HepG2 (cell line): ENCODE data around the gene HSPA13. TPM values are rescaled to one million over a fixed set of nuclear protein-coding genes. Genes with fewer than 3 reads are reported as not detected.

Experiments
- ATAC-seq: fragments of 200-7000 bp; cut with Tn5 transposase; 3 replicates; pipeline ENCODE4 v1.9.1; 2020; ENCODE audit warnings: mild to moderate bottlenecking, moderate library complexity
- BruUV-seq: library from RNA; stranded (reverse); fragments of 400-500 nt; replicated peaks from 2 replicates; lab custom pipeline; 2021; lab: Mats Ljungman, UMichigan
- CTCF ChIA-PET: fragments of 300-600 bp; formaldehyde crosslinking; extraction: SDS; loops from one replicate; lab custom pipeline; 2021; ENCODE audit warnings: low total read pairs, inconsistent platforms, low intra/inter-chr PET ratio; lab: Yijun Ruan, JAX
- POLR2A ChIA-PET: fragments of 350-600 bp; sonication (Branson Sonifier 250); formaldehyde crosslinking; loops from one replicate; lab custom pipeline; 2020; ENCODE audit warnings: antibody characterized with exemption, inconsistent platforms; lab: Yijun Ruan, JAX
- DNase-seq: peaks from one replicate; pipeline ENCODE4 v3.0.0-alpha.2; 2015; ENCODE audit warnings: low spot score
- FAIRE-seq: peaks from 3 replicates; lab custom pipeline; 2011; peaks lifted over from hg19 to GRCh38; lab: Jason Lieb, UNC
- H2AFZ ChIP-seq: one replicate; pipeline ENCODE4 v1.6.1; 2011; ENCODE audit warnings: low read length, inconsistent platforms
- H3K27ac ChIP-seq: fragments of 300-600 bp; 3 replicates; pipeline ENCODE4 v1.8.0; 2011; ENCODE audit warnings: mixed run types, mild to moderate bottlenecking, mixed read lengths, low read length, inconsistent platforms; ENCODE audit not compliant: insufficient read depth; ENCODE audit errors: extremely low read length
- H3K27me3 ChIP-seq, 2 experiments: fragments of 200-600 bp in 1 of 2; 2 replicates in 1 of 2; 3 replicates in 1 of 2; pipeline versions ENCODE4 v1.6.0 to v1.8.0; 2011; ENCODE audit warnings: low read length in 2 of 2, mild to moderate bottlenecking in 2 of 2, moderate library complexity in 2 of 2, inconsistent platforms in 1 of 2; ENCODE audit not compliant: insufficient read depth in 2 of 2, control insufficient read depth in 1 of 2
- H3K36me3 ChIP-seq, 2 experiments: fragments of 200-600 bp in 1 of 2; replicated peaks in 1 of 2; 2 replicates in 1 of 2; 3 replicates in 1 of 2; pipeline versions ENCODE4 v1.5.1 to v1.8.0; 2011; ENCODE audit warnings: low read length in 2 of 2, inconsistent platforms in 1 of 2; ENCODE audit not compliant: insufficient read depth in 2 of 2, control insufficient read depth in 1 of 2
- H3K4me1 ChIP-seq: 2 replicates; pipeline ENCODE4 v1.5.1; 2012; ENCODE audit warnings: low read length, inconsistent platforms; ENCODE audit not compliant: insufficient read depth
- H3K4me2 ChIP-seq: 2 replicates; pipeline ENCODE4 v1.6.0; 2011; ENCODE audit warnings: low read depth, low read length, inconsistent platforms
- H3K4me3 ChIP-seq, 3 experiments: fragments of 200-600 bp in 1 of 3; sonication (generic), shearing (Covaris generic) in 1 of 3; replicated peaks in 1 of 3; 2 replicates each; pipeline ENCODE4 v1.5.1; 2011 to 2016; ENCODE audit warnings: low read length in 3 of 3, inconsistent platforms in 2 of 3, low read depth in 2 of 3, mild to moderate bottlenecking in 2 of 3, control low read depth in 1 of 3, mixed read lengths in 1 of 3; ENCODE audit not compliant: insufficient read depth in 1 of 3
- H3K79me2 ChIP-seq: one replicate; pipeline ENCODE4 v1.6.1; 2011; ENCODE audit warnings: low read length, inconsistent platforms; ENCODE audit not compliant: insufficient read depth
- H3K9ac ChIP-seq: 2 replicates; pipeline ENCODE4 v1.6.0; 2011; ENCODE audit warnings: mild to moderate bottlenecking, low read depth, low read length, inconsistent platforms; ENCODE audit not compliant: insufficient read depth
- H3K9me3 ChIP-seq: 2 replicates; pipeline ENCODE4 v1.5.1; 2012; ENCODE audit warnings: mild to moderate bottlenecking, low read length
- H4K20me1 ChIP-seq: 2 replicates; pipeline ENCODE4 v1.6.0; 2011; ENCODE audit warnings: inconsistent platforms, mild to moderate bottlenecking, low read length, moderate library complexity; ENCODE audit not compliant: insufficient read depth
- MAFF ChIP-seq: IDR thresholded peaks from 2 replicates; pipeline ENCODE4 v1.6.1; 2011; ENCODE audit warnings: low read depth, low read length, improper control_type of control experiment
- MAFK ChIP-seq, 2 experiments: IDR thresholded peaks in 1 of 2; conservative IDR thresholded peaks in 1 of 2; 2 replicates each; pipeline ENCODE4 v1.6.1; 2011; ENCODE audit warnings: improper control_type of control experiment in 2 of 2, low read length in 2 of 2
- NFE2L2 ChIP-seq: fragments of 150-350 bp; IDR thresholded peaks from 2 replicates; pipeline ENCODE4 v1.6.1; 2014; ENCODE audit warnings: low read length
- WGBS: methylation state at CpG from one replicate; pipeline ENCODE4 v1.1.6; 2017; ENCODE audit warnings: low lambda C conversion rate; 5-methylcytosine and 5-hydroxymethylcytosine counted together
- in situ Hi-C: cut with HindIII; loops from 2 replicates; pipeline ENCODE4 v1.10.0; 2017; ENCODE audit warnings: low pct_unique_long_range_greater_than_20kb; ENCODE audit not compliant: extremely low pct_ligation_motif_present
- intact Hi-C: fragments of 100-400 bp; cut with micrococcal nuclease; formaldehyde crosslinking; loops from one replicate; pipeline ENCODE4 v1.10.0; 2022; ENCODE audit not compliant: unreplicated experiment
- polyA plus RNA-seq, 8 experiments: library from polyadenylated mRNA; depleted of rRNA in 3 of 8; stranded (reverse) in 7 of 8; unstranded in 1 of 8; fragments of >200 nt; fragmentation: Illumina TruSeq in 4 of 8; extraction: Trizol in 4 of 8; gene quantifications; 2 replicates each; pipeline versions ENCODE4 v1.2.1 to v1.2.3, GENCODE V29; 2011 to 2016; ENCODE audit warnings: low read depth in 4 of 8, missing spikeins in 1 of 8, mixed read lengths in 1 of 8; ENCODE audit not compliant: insufficient read depth in 1 of 8
- total RNA-seq, 5 experiments: library from RNA; depleted of rRNA; stranded (reverse); fragments of >200 nt; fragmentation: Illumina TruSeq; extraction: Trizol; gene quantifications; 2 replicates each; pipeline ENCODE4 v1.2.3, GENCODE V29; 2016; ENCODE audit warnings: low read depth in 1 of 5
- TF ChIP-seq, protein P1 (sequence below): sonication (generic); formaldehyde crosslinking; IDR thresholded peaks from 2 replicates; pipeline ENCODE4 v1.5.0; 2020; ENCODE audit warnings: mild to moderate bottlenecking, missing genetic modification reagents, borderline replicate concordance

HSPA13 gene
- total and polyA plus RNA-seq, 2 of the 13 experiments (the other 11 are each of a cell fraction or from before 2014, with no cell fraction given), result 21.2 to 28.4 TPM

DNA sequence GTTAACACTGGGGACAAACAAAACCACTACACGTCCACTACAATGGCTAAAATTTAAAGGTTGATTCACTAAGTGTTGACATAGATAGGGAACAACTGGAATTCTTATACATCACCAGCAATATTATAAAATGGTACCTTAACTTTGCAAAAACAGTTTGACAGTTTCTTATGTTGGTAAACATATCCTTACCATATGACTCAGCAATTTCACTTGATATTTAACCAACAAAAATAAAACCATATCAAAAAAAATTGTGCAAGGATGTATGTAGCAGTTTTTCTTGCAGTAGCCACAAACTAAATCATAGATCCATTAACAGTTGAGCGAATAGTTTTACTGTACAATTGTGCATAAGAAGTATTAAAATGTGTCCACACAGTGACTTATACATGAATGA is 5.3 kb upstream of the HSPA13 start:
- no peak overlapping the region for H3K4me2 ChIP-seq
- no TSS peak for BruUV-seq
- intact Hi-C loops, result loop anchor here (10.0 kb wide), 2 partner anchors 1057 to 1337 kb away; partner anchors contain the start of gene USP25
- no peaks in the 10 kb centered on the region for H3K79me2 ChIP-seq
- in situ Hi-C loops, result no loop called here
- H4K20me1 ChIP-seq, result no peaks in the 10 kb centered on the region
- H3K9me3 ChIP-seq, result no peaks in the 10 kb centered on the region
- no peak for DNase-seq
- no peak for ATAC-seq
- no peaks in the 10 kb centered on the region for H3K36me3 ChIP-seq
- H3K4me3 ChIP-seq, result no peak overlapping the region
- no peak overlapping the region for H2AFZ ChIP-seq
- no peak overlapping the region for H3K27ac ChIP-seq
- CTCF ChIA-PET, result no interaction called here
- no peak for FAIRE-seq
- no peak overlapping the region for H3K9ac ChIP-seq
- H3K4me1 ChIP-seq, result peaks cover 7% of the 10 kb centered on the region
- WGBS, result 2% methylated on average over 2 of the region's 2 CpGs
- POLR2A ChIA-PET, result no interaction called here
- H3K27me3 ChIP-seq, result no peaks in the 10 kb centered on the region; a peak in 1 of 5 replicates
- TF ChIP-seq, protein P1, sequence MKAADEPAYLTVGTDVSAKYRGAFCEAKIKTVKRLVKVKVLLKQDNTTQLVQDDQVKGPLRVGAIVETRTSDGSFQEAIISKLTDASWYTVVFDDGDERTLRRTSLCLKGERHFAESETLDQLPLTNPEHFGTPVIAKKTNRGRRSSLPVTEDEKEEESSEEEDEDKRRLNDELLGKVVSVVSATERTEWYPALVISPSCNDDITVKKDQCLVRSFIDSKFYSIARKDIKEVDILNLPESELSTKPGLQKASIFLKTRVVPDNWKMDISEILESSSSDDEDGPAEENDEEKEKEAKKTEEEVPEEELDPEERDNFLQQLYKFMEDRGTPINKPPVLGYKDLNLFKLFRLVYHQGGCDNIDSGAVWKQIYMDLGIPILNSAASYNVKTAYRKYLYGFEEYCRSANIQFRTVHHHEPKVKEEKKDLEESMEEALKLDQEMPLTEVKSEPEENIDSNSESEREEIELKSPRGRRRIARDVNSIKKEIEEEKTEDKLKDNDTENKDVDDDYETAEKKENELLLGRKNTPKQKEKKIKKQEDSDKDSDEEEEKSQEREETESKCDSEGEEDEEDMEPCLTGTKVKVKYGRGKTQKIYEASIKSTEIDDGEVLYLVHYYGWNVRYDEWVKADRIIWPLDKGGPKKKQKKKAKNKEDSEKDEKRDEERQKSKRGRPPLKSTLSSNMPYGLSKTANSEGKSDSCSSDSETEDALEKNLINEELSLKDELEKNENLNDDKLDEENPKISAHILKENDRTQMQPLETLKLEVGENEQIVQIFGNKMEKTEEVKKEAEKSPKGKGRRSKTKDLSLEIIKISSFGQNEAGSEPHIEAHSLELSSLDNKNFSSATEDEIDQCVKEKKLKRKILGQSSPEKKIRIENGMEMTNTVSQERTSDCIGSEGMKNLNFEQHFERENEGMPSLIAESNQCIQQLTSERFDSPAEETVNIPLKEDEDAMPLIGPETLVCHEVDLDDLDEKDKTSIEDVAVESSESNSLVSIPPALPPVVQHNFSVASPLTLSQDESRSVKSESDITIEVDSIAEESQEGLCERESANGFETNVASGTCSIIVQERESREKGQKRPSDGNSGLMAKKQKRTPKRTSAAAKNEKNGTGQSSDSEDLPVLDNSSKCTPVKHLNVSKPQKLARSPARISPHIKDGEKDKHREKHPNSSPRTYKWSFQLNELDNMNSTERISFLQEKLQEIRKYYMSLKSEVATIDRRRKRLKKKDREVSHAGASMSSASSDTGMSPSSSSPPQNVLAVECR (CRISPR knock-in tag), result no peak
- TF ChIP-seq NFE2L2 (peak; percentile 69), MAFK (conservative IDR thresholded peaks at IDR 0.05 in 1 of 2, IDR thresholded peaks at IDR 0.05 in 1 of 2; ENCODE audit: low read length in 2 of 2) (peak; percentile 45 to 69; a peak in 3 of 4 replicates), MAFF (peak; percentile 50; the same call in 1 of the 2 replicates)
